GM23338 (cell line): ENCODE results near the gene PRMT5. TPM values are rescaled to one million over a fixed set of nuclear protein-coding genes. Genes with fewer than 3 reads are reported as not detected.

Experiments used
- ATAC-seq: fragments of 200-7000 bp; cut with Tn5 transposase; 3 replicates; pipeline ENCODE4 v1.9.1; 2020
- DNase-seq: peaks from one replicate; pipeline ENCODE4 v3.0.0-alpha.2; 2015; ENCODE audit warnings: low spot score
- H2AFZ ChIP-seq: fragments of 200-600 bp; sonication (generic); 2 replicates; pipeline ENCODE4 v1.8.0; 2016; ENCODE audit warnings: antibody characterized with exemption, mild to moderate bottlenecking, moderate library complexity
- H3F3A ChIP-seq: fragments of 200-600 bp; sonication (generic); replicated peaks from 2 replicates; pipeline ENCODE4 v1.8.0; 2017; ENCODE audit warnings: antibody characterized with exemption, mixed run types, low read depth
- H3K27ac ChIP-seq: fragments of 200-600 bp; sonication (generic); 2 replicates; pipeline ENCODE4 v1.6.1; 2016; ENCODE audit warnings: low read depth
- H3K27me3 ChIP-seq: fragments of 200-600 bp; sonication (generic); 2 replicates; pipeline ENCODE4 v1.8.0; 2016; ENCODE audit warnings: mild to moderate bottlenecking, mixed run types, moderate library complexity; ENCODE audit not compliant: insufficient read depth
- H3K36me3 ChIP-seq: fragments of 200-600 bp; sonication (generic); 2 replicates; pipeline ENCODE4 v1.8.0; 2016; ENCODE audit warnings: mild to moderate bottlenecking; ENCODE audit not compliant: insufficient read depth
- H3K4me1 ChIP-seq: fragments of 200-600 bp; sonication (generic); 2 replicates; pipeline ENCODE4 v1.8.0; 2016; ENCODE audit warnings: mild to moderate bottlenecking, moderate library complexity; ENCODE audit not compliant: insufficient read depth
- H3K4me2 ChIP-seq: fragments of 200-600 bp; sonication (generic); 2 replicates; pipeline ENCODE4 v1.7.1; 2017; ENCODE audit warnings: mixed run types
- H3K4me3 ChIP-seq: fragments of 200-600 bp; sonication (generic); 2 replicates; pipeline ENCODE4 v1.6.1; 2016; ENCODE audit warnings: mixed run types
- H3K79me2 ChIP-seq: fragments of 200-600 bp; sonication (generic); replicated peaks from 2 replicates; pipeline ENCODE4 v1.8.0; 2017; ENCODE audit warnings: mild to moderate bottlenecking; ENCODE audit not compliant: insufficient read depth
- H3K9me2 ChIP-seq: fragments of 200-600 bp; sonication (generic); 2 replicates; pipeline ENCODE4 v1.8.0; 2017; ENCODE audit not compliant: insufficient read depth
- H4K20me1 ChIP-seq: fragments of 200-600 bp; sonication (generic); replicated peaks from 2 replicates; pipeline ENCODE4 v1.8.0; 2017; ENCODE audit warnings: mild to moderate bottlenecking; ENCODE audit not compliant: insufficient read depth
- H3K27ac Mint-ChIP-seq: 2 replicates; pipeline ENCODE4 v1.8.0; 2020; ENCODE audit warnings: inconsistent platforms, mild to moderate bottlenecking, moderate library complexity, mixed read lengths
- H3K27me3 Mint-ChIP-seq: 3 replicates; pipeline ENCODE4 v1.8.0; 2022; ENCODE audit warnings: low read depth, mild to moderate bottlenecking, moderate library complexity, mixed read lengths, inconsistent platforms; ENCODE audit not compliant: insufficient read depth, poor library complexity
- H3K36me3 Mint-ChIP-seq: 3 replicates; pipeline ENCODE4 v1.8.0; 2021; ENCODE audit warnings: low read depth, mild to moderate bottlenecking, inconsistent platforms, moderate library complexity, mixed read lengths
- H3K4me1 Mint-ChIP-seq: 3 replicates; pipeline ENCODE4 v1.8.0; 2020; ENCODE audit warnings: mild to moderate bottlenecking, inconsistent platforms, mixed read lengths
- H3K4me3 Mint-ChIP-seq: 3 replicates; pipeline ENCODE4 v1.8.0; 2021; ENCODE audit warnings: moderate library complexity, mild to moderate bottlenecking, inconsistent platforms, mixed read lengths
- H3K9me3 Mint-ChIP-seq: 3 replicates; pipeline ENCODE4 v1.8.0; 2020; ENCODE audit warnings: moderate library complexity, mild to moderate bottlenecking, inconsistent platforms, mixed read lengths
- CTCF ChIP-seq, 2 experiments: fragments of 200-600 bp in 1 of 2; sonication (generic) in 1 of 2; conservative IDR thresholded peaks; 2 replicates each; pipeline versions ENCODE4 v1.5.1 to v1.6.1; 2016 to 2017; ENCODE audit warnings: antibody characterized with exemption in 2 of 2, low read depth in 2 of 2, mild to moderate bottlenecking in 2 of 2, moderate library complexity in 1 of 2
- ETS1 ChIP-seq: IDR thresholded peaks from 2 replicates; pipeline ENCODE4 v1.6.1; 2016; ENCODE audit warnings: antibody characterized with exemption
- EZH2 ChIP-seq: fragments of 200-600 bp; sonication (generic); IDR thresholded peaks from one replicate; pipeline ENCODE4 v1.8.0; 2017; ENCODE audit warnings: antibody characterized with exemption, mild to moderate bottlenecking, low read depth; ENCODE audit not compliant: unreplicated experiment
- EZH2phosphoT487 ChIP-seq: fragments of 200-600 bp; sonication (generic); IDR thresholded peaks from one replicate; pipeline ENCODE4 v1.8.1; 2018; ENCODE audit warnings: antibody characterized with exemption; ENCODE audit not compliant: unreplicated experiment
- JUNB ChIP-seq: IDR thresholded peaks from one replicate; pipeline ENCODE4 v1.6.1; 2016; ENCODE audit warnings: antibody characterized with exemption; ENCODE audit not compliant: unreplicated experiment
- ZNF331 ChIP-seq: fragments of 250-450 bp; sonication (Bioruptor Pico); IDR thresholded peaks from 2 replicates; pipeline ENCODE4 v1.5.0; 2020; ENCODE audit warnings: low read depth, mild to moderate bottlenecking, moderate library complexity
- ZNF462 ChIP-seq: fragments of 250-450 bp; sonication (Bioruptor Pico); IDR thresholded peaks from 2 replicates; pipeline ENCODE4 v1.5.0; 2020; ENCODE audit warnings: mild to moderate bottlenecking, moderate library complexity
- polyA plus RNA-seq: library from polyadenylated mRNA; unstranded; fragments of >200 nt; fragmentation: Nextera tagmentation; extraction: Ambion mirVana; gene quantifications from 2 replicates; pipeline ENCODE4 v1.2.1, GENCODE V29; 2016
- total RNA-seq: library from RNA; depleted of rRNA; stranded (reverse); fragments of >200 nt; shearing (Covaris generic); gene quantifications from 2 replicates; pipeline ENCODE4 v1.2.3, GENCODE V29; 2014
- TF ChIP-seq, protein P1 (sequence below): IDR thresholded peaks from one replicate; pipeline ENCODE4 v1.6.1; 2018; ENCODE audit warnings: antibody characterized with exemption; ENCODE audit not compliant: unreplicated experiment

The PRMT5 gene
- total and polyA plus RNA-seq, 2 experiments from 2014 or later, result 68.8 to 124 TPM

DNA sequence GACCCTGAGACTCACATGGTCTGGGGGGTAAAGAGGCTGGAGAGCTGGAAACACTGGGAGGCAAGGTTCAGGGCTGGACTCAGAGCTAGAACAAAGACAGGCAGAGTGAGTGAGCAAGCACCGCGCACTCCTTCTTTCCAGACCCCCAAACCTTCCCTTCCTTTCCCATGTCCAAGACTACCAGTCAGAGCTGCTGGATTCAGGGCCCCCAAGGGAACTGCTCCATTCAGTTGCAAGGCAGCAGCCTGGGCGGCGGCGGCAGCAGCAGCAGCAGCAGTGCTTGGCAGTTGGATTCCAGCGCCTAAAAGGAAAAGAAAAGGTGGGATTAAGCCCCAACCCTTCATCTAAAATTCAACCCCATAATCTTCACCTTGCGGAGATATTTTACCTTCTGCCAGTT, 27.4 kb downstream of the PRMT5 start:
- H3K4me2 ChIP-seq, result no peak overlapping the region
- Mint-ChIP-seq H3K9me3 (no peaks in the 10 kb centered on the region), H3K4me3 (no peak overlapping the region), H3K27ac (no peak overlapping the region), H3K27me3 (peaks cover 18% of the 10 kb centered on the region), H3K4me1 (peaks cover 6% of the 10 kb centered on the region), H3K36me3 (peaks cover 59% of the 10 kb centered on the region)
- peaks cover 16% of the 10 kb centered on the region for H3F3A ChIP-seq
- no peaks in the 10 kb centered on the region for H3K79me2 ChIP-seq
- H3K27ac ChIP-seq, result no peak overlapping the region
- H4K20me1 ChIP-seq, result no peaks in the 10 kb centered on the region; the same call in none of the 2 replicates
- no peak overlapping the region for H3K4me3 ChIP-seq
- no peak for TF ChIP-seq CTCF (conservative IDR thresholded peaks at IDR 0.05; ENCODE audit: low read depth in 2 of 2)
- TF ChIP-seq ZNF462 (CRISPR knock-in tag), result no peak
- no peak for TF ChIP-seq EZH2
- TF ChIP-seq ETS1, result no peak
- no peak for TF ChIP-seq ZNF331 (CRISPR knock-in tag)
- TF ChIP-seq, protein P1, sequence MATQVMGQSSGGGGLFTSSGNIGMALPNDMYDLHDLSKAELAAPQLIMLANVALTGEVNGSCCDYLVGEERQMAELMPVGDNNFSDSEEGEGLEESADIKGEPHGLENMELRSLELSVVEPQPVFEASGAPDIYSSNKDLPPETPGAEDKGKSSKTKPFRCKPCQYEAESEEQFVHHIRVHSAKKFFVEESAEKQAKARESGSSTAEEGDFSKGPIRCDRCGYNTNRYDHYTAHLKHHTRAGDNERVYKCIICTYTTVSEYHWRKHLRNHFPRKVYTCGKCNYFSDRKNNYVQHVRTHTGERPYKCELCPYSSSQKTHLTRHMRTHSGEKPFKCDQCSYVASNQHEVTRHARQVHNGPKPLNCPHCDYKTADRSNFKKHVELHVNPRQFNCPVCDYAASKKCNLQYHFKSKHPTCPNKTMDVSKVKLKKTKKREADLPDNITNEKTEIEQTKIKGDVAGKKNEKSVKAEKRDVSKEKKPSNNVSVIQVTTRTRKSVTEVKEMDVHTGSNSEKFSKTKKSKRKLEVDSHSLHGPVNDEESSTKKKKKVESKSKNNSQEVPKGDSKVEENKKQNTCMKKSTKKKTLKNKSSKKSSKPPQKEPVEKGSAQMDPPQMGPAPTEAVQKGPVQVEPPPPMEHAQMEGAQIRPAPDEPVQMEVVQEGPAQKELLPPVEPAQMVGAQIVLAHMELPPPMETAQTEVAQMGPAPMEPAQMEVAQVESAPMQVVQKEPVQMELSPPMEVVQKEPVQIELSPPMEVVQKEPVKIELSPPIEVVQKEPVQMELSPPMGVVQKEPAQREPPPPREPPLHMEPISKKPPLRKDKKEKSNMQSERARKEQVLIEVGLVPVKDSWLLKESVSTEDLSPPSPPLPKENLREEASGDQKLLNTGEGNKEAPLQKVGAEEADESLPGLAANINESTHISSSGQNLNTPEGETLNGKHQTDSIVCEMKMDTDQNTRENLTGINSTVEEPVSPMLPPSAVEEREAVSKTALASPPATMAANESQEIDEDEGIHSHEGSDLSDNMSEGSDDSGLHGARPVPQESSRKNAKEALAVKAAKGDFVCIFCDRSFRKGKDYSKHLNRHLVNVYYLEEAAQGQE, result no peak
- no peak for TF ChIP-seq EZH2phosphoT487
- no peak for TF ChIP-seq JUNB
- peaks cover 14% of the 10 kb centered on the region for H3K4me1 ChIP-seq
- peaks cover 40% of the 10 kb centered on the region for H3K36me3 ChIP-seq
- ATAC-seq, result no peak
- H3K9me2 ChIP-seq, result no peaks in the 10 kb centered on the region
- peaks cover 24% of the 10 kb centered on the region for H3K27me3 ChIP-seq
- no peak for DNase-seq
- H2AFZ ChIP-seq, result no peak overlapping the region
